GM18867 (cell line): ENCODE data around the gene OR5B12.
A peak's percentile ranks its signal among the peaks of the same experiment; 100 is the strongest.
"Not testable (repeated sequence)": the region's sequence is repeated elsewhere in the genome, so short reads cannot be mapped to it uniquely, and the experiment has no call there.

Experiments
- ATAC-seq: cut with Tn5 transposase; IDR thresholded peaks from one replicate; pipeline ENCODE4 v1.9.1; 2021; ENCODE audit warnings: mild to moderate bottlenecking, moderate library complexity; ENCODE audit not compliant: unreplicated experiment

The OR5B12 gene

DNA sequence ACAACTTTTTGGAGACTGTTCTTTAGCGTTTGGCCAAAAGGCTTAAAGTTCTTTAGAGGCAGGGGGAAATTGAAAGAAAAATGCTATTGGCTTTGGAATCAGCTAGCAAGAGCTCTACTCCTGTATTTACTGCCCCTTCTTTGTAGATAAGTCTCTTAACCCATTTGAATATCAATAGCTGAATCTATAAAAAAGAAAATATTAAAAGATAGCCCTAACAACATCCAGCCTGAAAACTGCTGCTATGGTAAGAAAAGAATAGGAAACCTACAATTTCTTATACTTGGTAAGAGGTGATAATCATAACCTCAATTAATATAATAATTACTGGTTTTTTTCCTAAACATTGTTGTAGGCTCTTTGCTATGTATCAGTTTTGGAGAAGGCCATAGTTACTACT lies at the start of gene OR5B12:
Gene OR5B12 (minus strand): TSS at position 101 of the 400 bp plus-strand sequence. CDS start 2,085 bp downstream, outside the sequence.
- ATAC-seq: no peak

DNA sequence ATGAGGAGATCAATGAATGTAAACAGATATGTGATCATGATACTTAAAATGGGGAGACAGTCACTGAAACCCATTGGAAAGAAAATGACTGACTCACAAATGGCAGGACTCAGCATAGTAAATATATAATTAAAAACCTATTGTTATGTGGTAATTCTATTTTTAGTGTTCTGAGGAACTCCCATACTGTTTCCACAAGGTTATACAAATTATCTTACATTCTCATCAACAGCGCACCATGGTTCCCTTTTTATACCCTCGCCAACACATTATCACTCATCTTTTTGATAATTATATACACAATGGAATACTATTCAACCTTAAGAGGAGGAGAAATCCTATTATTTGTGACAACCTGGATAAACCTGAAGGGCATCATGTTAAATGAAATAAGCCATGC lies 48.8 kb upstream of the OR5B12 start:
- no peak for ATAC-seq

DNA sequence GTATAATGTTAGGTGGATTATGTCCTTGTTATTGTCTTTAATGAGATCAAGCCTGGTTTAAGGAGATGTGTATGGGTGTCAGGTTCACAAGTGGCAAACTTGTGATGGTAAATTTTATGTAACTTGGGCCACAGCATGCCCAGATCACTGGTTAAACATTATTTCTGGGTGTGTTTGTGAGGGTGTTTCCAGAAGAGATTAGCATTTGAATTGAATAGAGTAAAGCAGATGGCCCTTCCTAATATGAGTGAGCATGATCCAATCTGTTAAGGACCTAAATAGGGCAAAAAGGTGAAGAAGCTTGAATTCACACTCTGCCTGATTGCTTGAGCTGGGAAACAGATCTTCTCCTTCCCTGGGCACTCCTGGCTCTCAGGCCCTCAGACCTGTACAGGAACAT lies 45.1 kb upstream of the OR5B12 start:
- no peak for ATAC-seq

DNA sequence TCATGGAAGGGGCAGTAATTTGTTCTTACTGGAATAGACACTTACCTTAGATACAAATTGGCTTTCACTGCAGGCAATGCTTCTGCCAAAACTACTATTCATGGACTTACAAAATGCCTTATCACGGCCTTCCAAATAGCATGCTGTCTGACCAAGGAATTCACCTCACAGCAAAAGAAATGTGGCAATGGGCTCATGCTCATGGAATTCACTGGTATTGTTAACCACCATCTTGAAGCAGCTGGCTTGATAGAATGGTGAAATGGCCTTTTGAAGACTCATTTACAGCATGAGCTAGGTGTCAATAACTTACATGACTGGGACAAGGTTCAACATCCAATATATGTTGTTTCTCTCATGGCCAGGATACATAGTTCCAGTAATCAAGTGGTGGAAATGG lies 43.9 kb upstream of the OR5B12 start:
- no peak for ATAC-seq

DNA sequence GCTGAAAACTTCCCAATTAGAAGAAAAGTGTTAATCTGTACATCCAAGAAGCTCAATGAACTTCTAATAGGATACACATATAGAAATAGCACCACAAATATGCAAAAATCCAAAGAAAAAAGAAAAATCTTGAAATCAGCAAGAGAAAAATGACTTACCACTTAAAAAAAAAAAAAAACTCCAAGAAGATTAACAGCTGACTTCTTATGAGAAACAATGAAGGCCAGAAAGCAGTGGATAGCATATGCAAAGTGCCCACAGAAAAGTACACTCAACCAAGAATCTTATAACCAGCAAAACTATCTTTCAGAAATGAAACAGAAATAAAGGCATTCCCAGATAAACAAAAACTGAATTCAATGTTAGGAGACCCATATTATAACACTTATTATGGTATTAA lies 29.9 kb upstream of the OR5B12 start:
- ATAC-seq: no peak

DNA sequence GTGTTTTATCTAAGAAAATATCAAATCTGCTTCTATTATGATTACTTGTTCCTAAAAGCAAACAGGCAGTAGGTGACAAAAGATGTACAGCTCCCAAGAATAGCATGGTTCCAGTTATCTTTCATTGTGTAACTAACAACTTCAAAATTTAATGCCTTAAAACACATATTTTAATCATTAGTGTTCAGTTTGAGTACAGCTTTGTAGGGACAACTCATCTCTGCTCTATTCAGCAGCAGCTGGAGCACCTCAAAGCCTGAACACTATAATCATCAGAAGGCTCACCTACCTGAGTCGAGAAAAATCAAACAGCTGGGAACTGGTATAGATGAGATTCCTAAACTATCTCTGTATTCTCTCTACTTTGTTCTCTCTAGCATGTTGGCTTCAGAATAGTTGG lies 24.3 kb upstream of the OR5B12 start:
- no peak for ATAC-seq

DNA sequence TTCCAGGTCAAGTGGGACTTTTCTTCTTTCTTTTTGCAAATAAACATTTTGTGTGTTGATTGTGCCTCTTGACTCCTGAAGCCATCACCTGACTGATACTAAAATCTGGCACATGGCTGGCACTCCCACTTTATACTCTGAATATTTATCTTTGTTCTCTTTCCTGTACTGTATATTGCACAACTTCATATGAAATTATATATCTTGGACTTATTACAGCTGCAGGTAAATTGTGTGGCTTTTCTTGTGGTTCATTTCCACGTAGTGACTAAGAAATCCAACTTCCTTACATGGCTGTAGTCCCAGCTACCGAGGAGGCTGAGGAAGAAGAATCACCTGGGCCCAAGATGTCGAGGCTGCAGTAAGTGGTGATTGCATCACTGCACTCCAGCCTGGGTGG lies 23.7 kb upstream of the OR5B12 start:
- no peak for ATAC-seq

DNA sequence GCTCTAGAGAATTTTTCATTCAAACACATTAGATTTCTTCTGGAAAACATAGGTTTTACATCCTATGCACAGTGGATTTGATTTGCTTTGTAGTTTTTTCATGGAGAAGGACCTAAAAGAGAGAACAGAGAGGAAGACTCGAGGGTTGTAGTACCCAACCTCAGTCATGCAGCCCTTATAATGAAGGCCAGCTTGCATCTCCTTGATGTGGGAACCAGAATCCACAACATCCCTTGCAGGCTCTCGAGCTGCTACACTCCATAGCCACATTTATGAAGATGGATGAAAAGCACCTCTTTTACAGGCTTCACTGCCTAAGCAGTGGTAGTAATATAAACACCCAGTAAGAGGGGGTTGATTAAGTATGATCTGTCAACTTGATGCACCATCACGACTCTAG lies 9.5 kb upstream of the OR5B12 start:
- ATAC-seq: no peak

DNA sequence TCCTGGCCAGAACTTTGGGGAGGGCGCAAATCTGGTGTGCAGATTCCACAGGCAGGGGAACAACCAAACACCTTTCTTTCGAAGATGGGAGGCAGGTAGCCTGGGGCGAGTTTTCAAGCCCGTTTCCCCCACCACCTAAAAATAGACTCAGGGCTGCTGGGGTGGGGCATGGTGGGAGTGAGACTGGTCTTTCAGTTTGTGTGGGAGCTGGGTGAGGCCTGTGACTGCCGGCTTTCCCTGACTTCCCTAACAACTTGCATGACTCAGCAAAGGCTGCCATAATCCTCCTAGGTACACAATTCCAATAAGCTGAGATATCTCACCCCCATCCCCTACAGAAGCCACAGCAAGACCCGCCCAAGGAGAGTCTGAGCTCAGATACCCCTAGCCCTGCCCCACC lies 4.3 kb upstream of the OR5B12 start:
- no peak for ATAC-seq

DNA sequence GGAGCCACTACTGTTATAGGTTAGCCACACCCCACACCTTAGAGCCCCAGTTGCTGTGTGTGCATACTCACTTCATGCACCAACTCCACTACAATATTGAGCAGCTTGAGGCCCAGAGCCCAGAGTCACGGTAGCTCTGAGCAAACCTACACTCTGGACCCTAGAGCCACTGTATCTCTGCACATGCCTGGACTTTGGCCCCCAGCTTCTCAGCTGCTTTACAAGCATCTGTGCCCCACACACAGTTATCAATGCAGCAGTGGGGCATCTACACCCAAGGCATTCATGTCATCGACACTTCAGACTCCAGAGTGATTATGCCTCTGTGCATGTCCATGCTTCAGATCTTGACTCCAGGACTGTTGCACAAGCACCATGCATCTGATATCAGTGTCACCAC lies 2.3 kb upstream of the OR5B12 start:
- no peak for ATAC-seq

DNA sequence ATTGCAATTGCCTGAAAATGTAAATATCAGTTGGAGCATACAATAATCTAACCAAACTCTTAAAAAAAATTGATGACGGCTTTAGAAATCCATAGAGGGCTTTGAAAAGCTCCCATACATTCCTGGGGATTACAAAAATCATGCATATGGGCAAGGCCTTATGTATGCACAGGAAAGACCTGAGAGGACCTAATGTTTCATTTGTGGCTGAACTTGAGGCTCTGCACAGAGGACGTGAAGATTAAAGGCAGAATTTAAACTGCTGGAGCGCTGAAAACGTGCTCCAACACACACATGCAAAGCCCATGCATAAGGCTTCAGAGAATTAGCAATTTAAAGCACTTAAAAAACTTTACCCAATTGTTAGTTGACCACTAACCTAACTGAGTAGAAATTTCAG lies 3.5 kb downstream of the OR5B12 start:
- no peak for ATAC-seq

DNA sequence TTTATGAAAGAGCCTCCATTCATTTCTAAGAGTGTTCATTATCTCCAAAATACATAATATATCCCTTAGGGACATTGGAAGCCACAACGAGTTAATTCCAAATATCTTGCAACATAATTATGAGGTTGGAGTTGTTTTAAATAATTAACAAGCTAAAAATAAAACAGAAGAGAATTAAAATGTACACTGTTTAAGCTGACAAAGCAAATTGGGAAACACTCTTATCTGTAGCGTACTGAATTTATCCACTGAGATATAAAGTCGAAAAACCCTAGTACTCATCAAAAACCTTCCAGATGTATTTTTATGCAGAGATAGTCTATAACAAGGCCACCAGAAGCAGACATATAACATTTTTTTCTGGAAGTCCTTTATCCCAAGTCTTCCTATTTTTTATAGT lies 7.8 kb downstream of the OR5B12 start:
- ATAC-seq: no peak

DNA sequence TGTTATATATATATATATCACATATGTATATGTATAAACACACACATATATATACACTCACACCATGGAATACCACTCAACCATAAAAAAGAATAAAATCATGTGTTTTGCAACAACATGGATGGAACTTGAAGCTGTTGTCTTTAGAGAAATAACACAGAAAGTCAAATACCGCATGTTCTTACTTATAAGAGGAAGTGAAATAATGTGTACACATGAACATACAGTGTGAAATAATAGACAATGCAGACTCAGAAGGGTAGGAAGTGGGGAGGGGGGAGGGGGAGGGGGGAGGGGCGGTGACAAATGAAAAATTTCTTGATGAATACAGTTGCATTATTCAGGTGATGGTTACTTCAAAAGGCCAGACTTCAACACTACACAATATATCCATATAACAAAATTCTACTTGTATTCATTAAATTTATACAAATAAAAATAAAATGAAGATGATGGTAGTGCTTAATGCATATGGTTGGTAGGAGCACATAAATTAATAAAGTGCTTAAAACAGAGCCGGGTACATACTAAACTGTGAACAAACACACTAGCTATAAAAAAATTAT lies 8.3 kb downstream of the OR5B12 start:
- ATAC-seq: peak; percentile 75

DNA sequence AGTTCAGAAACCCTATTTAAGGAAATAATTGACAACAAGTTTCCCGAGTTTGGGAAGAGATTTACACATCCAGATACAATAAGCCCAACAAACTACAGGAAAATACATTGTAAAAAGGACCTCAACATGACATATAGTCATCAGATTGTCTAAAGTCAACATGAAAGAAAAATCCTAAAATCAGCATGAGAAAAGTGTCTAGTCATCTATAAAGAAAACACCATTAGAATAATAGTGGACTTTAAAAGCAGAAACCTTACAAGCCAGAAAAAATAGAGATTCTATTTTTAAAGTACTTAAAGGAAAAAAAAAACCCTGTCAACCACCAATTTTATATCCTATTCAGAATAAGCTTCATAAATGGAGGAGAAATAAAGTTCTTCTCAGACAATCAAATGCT lies 12.8 kb downstream of the OR5B12 start:
- no peak for ATAC-seq

DNA sequence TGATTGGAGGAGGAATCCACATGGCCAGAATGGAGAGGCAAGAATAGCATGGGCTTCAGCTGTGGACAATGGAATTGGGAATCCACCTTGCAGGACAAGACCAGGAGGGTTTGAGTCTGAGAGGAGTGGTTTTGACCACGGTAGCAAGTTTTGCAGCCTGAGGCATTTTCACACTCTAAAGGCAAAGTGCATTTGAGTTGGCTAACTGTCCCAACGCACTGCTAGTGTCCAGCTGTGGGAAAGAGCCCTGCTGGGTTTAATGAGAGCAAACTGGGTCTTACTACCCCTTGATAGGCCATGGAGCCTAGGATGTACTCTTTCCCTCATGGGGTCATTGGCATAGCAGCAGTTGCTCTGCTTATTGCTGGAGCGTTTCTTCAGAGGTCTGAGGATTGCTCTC lies 14.0 kb downstream of the OR5B12 start, which contains the start of gene OR5B2:
Gene OR5B2 (minus strand): TSS at position 101 of the 400 bp plus-strand sequence. CDS start 4,860 bp downstream, outside the sequence.
- no peak for ATAC-seq

DNA sequence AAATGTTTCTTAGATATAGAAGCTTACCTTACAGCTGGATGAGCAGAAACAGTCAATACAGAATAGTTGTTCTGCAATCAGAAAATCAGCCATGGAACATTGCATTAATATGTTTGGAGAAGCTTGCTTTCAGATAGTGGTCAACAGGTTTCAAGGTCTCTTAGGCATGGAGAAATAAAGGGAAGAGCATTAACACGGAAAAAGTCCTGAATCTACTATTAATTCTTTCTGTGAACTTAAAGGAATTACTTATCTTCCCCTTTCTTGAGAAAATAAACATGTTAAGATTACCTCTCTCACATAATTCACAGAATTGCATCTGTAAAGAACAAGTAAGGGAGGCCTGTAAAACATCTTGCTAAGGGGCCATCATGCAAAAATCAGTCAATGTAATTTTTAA lies 35.3 kb downstream of the OR5B12 start, which contains the start of gene OR5B3:
Gene OR5B3 (minus strand): TSS at position 101 of the 400 bp plus-strand sequence. CDS start 3,465 bp downstream, outside the sequence.
- ATAC-seq: no peak

DNA sequence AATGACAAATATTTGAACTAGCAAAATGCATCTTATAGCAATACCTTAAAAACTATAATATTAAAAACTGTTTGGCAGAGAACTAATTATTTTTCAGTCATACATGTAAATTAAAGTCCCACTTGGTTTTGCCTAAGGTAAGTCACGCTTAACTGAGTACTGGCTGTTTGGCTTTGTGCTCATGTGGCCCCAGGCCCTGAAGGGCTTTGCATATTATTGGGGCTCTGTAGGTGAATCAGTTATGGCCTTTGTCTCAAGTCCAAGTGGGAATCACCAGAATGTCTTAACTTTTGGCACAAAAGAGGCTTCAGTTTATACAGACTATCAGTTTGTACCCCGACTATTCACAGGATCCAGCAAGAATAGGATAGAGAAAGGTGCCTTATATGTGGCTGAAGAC lies 42.4 kb downstream of the OR5B12 start:
- ATAC-seq: not testable (repeated sequence)

DNA sequence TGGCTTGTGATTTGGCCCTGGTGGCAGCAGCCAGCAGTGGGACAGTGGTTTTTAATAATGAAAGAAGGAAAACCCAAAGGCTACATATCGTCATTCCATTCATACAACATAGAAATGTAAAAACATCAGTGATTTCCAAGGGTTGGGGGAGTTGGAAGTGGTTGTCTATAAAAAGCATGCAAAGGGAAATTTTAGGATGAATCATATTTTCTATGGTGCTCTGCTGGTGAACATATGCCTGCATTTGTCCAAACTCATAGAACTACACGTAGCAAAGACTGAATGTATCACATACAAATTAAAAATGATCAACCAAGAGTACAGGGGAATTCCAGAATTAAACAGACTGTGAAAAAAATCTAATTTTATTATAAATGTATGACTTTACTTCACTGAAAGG lies 46.5 kb downstream of the OR5B12 start:
- no peak for ATAC-seq

DNA sequence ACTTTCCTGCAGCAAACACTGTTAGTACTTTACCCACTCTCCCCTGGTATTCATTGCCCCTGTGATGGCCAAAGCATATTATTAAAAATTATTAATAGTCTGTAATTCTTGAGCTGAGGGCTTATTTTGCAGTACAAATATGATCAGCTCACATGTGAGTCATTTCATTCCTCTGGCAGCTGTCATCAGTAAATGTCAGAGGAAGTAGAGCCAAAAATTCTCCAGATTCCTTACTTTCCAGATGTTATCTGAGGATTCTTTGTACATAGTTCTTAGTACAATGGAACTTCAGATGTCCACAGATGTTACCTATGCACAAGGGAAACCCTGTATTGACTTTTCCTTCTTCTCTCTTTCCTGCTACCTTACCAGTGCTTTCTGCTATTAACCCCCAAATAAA lies 47.8 kb downstream of the OR5B12 start:
- no peak for ATAC-seq

DNA sequence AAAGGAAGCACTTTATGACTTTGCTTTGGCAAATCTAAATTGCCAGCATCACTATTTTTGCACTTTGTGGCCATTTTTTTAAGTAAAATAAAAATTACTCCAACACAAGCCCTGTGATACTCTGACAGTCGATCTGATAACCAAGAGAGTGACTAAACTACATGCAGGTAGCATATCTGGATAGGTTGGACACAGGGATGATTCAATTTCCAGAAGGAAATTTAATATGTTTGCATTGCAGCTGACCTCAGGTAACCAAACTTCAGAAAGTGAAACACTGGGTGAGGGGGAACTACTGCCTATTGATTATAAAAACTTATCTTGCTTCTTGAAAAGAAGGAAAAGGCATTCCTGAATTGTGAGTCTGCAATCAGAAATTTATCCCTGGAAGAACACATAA lies 49.3 kb downstream of the OR5B12 start:
- no peak for ATAC-seq

DNA sequence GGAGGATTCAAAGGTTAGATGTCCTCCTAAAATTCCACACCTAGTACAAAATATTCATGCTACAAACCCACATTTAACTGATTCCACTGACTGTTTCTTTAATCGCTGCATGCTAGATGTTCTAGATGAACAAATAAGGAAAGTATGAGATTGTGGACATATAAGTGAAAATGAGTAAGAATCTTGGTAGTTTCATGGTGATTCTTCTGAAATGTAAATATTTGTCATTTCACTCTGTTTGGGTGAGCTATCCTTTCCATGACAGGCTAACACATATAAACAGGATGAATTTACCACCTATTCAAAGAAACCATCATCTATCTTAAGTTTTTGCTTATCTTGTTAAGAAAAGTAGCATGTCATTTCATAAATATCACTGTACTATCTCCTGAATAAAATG lies 50.2 kb downstream of the OR5B12 start:
- no peak for ATAC-seq

DNA sequence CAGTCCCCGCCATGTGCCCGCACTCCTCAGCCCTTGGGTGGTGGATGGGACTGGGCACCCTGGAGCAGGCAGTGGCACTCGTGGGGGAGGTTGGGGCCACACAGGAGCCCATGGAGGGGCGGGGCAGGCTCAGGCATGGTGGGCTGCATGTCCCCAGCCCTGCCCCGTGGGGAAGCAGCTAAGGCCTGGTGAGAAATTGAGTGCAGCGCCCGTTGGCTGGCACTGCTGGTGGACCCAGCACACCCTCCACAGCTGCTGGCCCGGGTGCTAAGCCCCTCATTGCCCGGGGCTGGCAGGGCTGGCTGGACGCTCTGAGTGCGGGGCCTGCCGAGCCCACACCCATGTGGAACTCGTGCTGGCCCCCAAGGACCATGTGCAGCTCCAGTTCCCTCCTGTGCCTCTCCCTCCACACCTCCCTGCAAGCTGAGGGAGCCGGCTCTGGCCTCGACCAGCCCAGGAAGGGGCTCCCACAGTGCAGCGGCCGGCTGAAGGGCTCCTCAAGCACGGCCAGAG lies 51.4 kb downstream of the OR5B12 start:
- ATAC-seq: no peak
